Measurements from ENCODE around the gene PACSIN2. TPM values are rescaled to one million over a fixed set of nuclear protein-coding genes. Genes with fewer than 3 reads are reported as not detected.
A peak's percentile ranks its signal among the peaks of the same experiment; 100 is the strongest.

The PACSIN2 gene
- total and polyA plus RNA-seq, 8 donors: 24.9 to 154 (median 71.6) TPM

GRCh38 chr22:42950281-42950680 lies 64.7 kb downstream of the PACSIN2 start:
- DNase-seq: no peak
- TF ChIP-seq POLR2A (IDR thresholded peaks at IDR 0.05): no peak
- no peak for TF ChIP-seq POLR2AphosphoS5 (IDR thresholded peaks at IDR 0.05)
- TF ChIP-seq, protein P1, sequence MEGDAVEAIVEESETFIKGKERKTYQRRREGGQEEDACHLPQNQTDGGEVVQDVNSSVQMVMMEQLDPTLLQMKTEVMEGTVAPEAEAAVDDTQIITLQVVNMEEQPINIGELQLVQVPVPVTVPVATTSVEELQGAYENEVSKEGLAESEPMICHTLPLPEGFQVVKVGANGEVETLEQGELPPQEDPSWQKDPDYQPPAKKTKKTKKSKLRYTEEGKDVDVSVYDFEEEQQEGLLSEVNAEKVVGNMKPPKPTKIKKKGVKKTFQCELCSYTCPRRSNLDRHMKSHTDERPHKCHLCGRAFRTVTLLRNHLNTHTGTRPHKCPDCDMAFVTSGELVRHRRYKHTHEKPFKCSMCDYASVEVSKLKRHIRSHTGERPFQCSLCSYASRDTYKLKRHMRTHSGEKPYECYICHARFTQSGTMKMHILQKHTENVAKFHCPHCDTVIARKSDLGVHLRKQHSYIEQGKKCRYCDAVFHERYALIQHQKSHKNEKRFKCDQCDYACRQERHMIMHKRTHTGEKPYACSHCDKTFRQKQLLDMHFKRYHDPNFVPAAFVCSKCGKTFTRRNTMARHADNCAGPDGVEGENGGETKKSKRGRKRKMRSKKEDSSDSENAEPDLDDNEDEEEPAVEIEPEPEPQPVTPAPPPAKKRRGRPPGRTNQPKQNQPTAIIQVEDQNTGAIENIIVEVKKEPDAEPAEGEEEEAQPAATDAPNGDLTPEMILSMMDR (IDR thresholded peaks at IDR 0.05): no peak
- TF ChIP-seq EP300 (IDR thresholded peaks at IDR 0.05): no peak
- Histone ChIP-seq H3K27ac (peak overlapping the region in 1 of 5 donors; percentile 34), H3K4me3 (no peak overlapping the region), H3K27me3 (no peaks in the 10 kb centered on the region), H3K36me3 (no peaks in the 10 kb centered on the region), H3K4me1 (peaks cover 48 to 90% (median 71%) of the 10 kb centered on the region in 4 donors), H3K9me3 (no peaks in the 10 kb centered on the region)
- 73 to 85% (median 75%) methylated on average over 5 of the region's 5 CpGs for WGBS, 5 donors
- intact Hi-C loops (cut with DNase I; ENCODE audit: low total_unique reads): no loop called here

GRCh38 chr22:42949159-42949558 lies 65.8 kb downstream of the PACSIN2 start:
- no peaks in the 10 kb centered on the region for H3K36me3 ChIP-seq
- peak in 1 of 3 donors; percentile 23 for TF ChIP-seq POLR2AphosphoS5 (IDR thresholded peaks at IDR 0.05)
- TF ChIP-seq, protein P1 (IDR thresholded peaks at IDR 0.05): no peak
- peaks cover 52 to 99% (median 76%) of the 10 kb centered on the region in 4 donors for H3K4me1 ChIP-seq
- no peaks in the 10 kb centered on the region for H3K27me3 ChIP-seq
- H3K27ac ChIP-seq: peak overlapping the region in 2 of 5 donors; percentile 15 to 69
- H3K9me3 ChIP-seq: no peaks in the 10 kb centered on the region
- DNase-seq: no peak
- WGBS, 5 donors: 66 to 79% (median 74%) methylated on average over 6 of the region's 6 CpGs
- intact Hi-C loops (cut with DNase I; ENCODE audit: low total_unique reads): no loop called here
- no peak overlapping the region for H3K4me3 ChIP-seq

DNA sequence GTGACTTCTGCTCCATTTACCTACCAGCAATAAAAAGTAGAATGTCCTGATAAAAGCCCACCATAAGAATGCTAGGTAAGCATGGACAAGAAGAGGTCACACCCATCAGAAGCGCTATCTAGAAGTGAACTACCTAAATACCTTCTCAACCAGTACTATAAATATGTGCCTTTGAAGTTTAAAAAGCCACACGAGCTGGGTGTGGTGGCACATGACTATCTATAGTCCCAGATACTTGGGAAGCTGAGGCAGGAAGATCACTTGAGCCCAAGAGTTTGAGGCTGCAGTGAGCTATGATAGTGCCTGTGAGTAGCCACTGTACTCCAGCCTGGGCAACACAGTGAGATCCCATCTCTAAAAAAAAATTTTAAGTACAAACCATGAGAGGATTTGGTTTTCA lies 66.7 kb downstream of the PACSIN2 start:
- H3K4me1 ChIP-seq: peaks cover 52 to 99% (median 73%) of the 10 kb centered on the region in 4 donors
- no peaks in the 10 kb centered on the region for H3K36me3 ChIP-seq
- intact Hi-C loops (cut with DNase I; ENCODE audit: low total_unique reads): no loop called here
- no peaks in the 10 kb centered on the region for H3K9me3 ChIP-seq
- H3K27me3 ChIP-seq: no peaks in the 10 kb centered on the region
- DNase-seq: no peak
- H3K27ac ChIP-seq: peak overlapping the region in 4 of 5 donors; percentile 7 to 69 (median 56)
- TF ChIP-seq POLR2A (IDR thresholded peaks at IDR 0.05): no peak
- no peak for TF ChIP-seq EP300 (IDR thresholded peaks at IDR 0.05)
- no peak for TF ChIP-seq POLR2AphosphoS5 (IDR thresholded peaks at IDR 0.05)
- TF ChIP-seq, protein P1 (IDR thresholded peaks at IDR 0.05): no peak
- 51 to 66% (median 57%) methylated on average over 2 of the region's 2 CpGs for WGBS, 5 donors
- no peak overlapping the region for H3K4me3 ChIP-seq

GRCh38 chr22:42947211-42947990 lies 67.5 kb downstream of the PACSIN2 start:
- WGBS, 5 donors: 40 to 50% (median 47%) methylated on average over 11 to 13 of the region's 13 CpGs
- Histone ChIP-seq H3K4me1 (peaks cover 50 to 93% (median 69%) of the 10 kb centered on the region in 4 donors), H3K27me3 (no peaks in the 10 kb centered on the region), H3K27ac (peak overlapping the region; percentile 16 to 69 (median 50)), H3K4me3 (no peak overlapping the region), H3K36me3 (no peaks in the 10 kb centered on the region), H3K9me3 (no peaks in the 10 kb centered on the region)
- intact Hi-C loops (cut with DNase I; ENCODE audit: low total_unique reads): no loop called here
- TF ChIP-seq, protein P1 (IDR thresholded peaks at IDR 0.05): no peak
- no peak for TF ChIP-seq POLR2AphosphoS5 (IDR thresholded peaks at IDR 0.05)
- TF ChIP-seq EP300 (IDR thresholded peaks at IDR 0.05): no peak
- no peak for TF ChIP-seq POLR2A (IDR thresholded peaks at IDR 0.05)
- DNase-seq: peak; percentile 76 to 89
